SK-N-SH (cell line): ENCODE results near the gene AK4. TPM values are rescaled to one million over a fixed set of nuclear protein-coding genes. Genes with fewer than 3 reads are reported as not detected.

Experiments used
- CTCF ChIA-PET: fragments of 300-600, 350-600 bp; formaldehyde crosslinking; extraction: SDS; loops from one replicate; lab custom pipeline; 2021; lab: Yijun Ruan, JAX
- POLR2A ChIA-PET: fragments of 350-600 bp; sonication (Branson Sonifier 250); formaldehyde crosslinking; extraction: SDS; loops from one replicate; lab custom pipeline; 2020; ENCODE audit warnings: antibody characterized with exemption, inconsistent platforms; lab: Yijun Ruan, JAX
- DNase-seq: peaks from one replicate; pipeline ENCODE4 v3.0.0; 2012
- H2AFZ ChIP-seq: fragments of 200-600 bp; sonication (generic); 2 replicates; pipeline ENCODE4 v1.8.1; 2016; ENCODE audit warnings: antibody characterized with exemption, mild to moderate bottlenecking, low read depth
- H3F3A ChIP-seq: fragments of 200-600 bp; sonication (generic); replicated peaks from 2 replicates; pipeline ENCODE3; 2016; ENCODE audit warnings: antibody characterized with exemption, mild to moderate bottlenecking; ENCODE audit not compliant: insufficient read depth
- H3K27ac ChIP-seq, 2 experiments: fragments of 200-500 bp in 1 of 2; fragments of 200-600 bp in 1 of 2; sonication (Bioruptor generic) in 1 of 2; sonication (generic), shearing (Covaris generic) in 1 of 2; 2 replicates each; pipeline versions ENCODE4 v1.5.1 to v1.6.1; 2014 to 2016; ENCODE audit warnings: low read depth in 2 of 2, inconsistent platforms in 1 of 2, low read length in 1 of 2, mild to moderate bottlenecking in 1 of 2, mixed read lengths in 1 of 2
- H3K27me3 ChIP-seq: fragments of 200-600 bp; sonication (generic), shearing (Covaris generic); 2 replicates; pipeline ENCODE4 v1.6.1; 2016; ENCODE audit warnings: mixed run types; ENCODE audit not compliant: insufficient read depth
- H3K36me3 ChIP-seq, 2 experiments: fragments of 200-500 bp in 1 of 2; fragments of 200-600 bp in 1 of 2; sonication (Bioruptor generic) in 1 of 2; sonication (generic) in 1 of 2; replicated peaks in 1 of 2; 2 replicates each; pipeline versions ENCODE3 to v1.5.1; 2014 to 2016; ENCODE audit warnings: low read length in 1 of 2, mild to moderate bottlenecking in 1 of 2; ENCODE audit not compliant: insufficient read depth in 2 of 2, control insufficient read depth in 1 of 2
- H3K4me1 ChIP-seq, 2 experiments: fragments of 200-500 bp in 1 of 2; fragments of 200-600 bp in 1 of 2; sonication (Bioruptor generic) in 1 of 2; sonication (generic), shearing (Covaris generic) in 1 of 2; 2 replicates each; pipeline versions ENCODE4 v1.5.1 to v1.6.1; 2014 to 2016; ENCODE audit warnings: low read depth in 1 of 2, low read length in 1 of 2, mixed run types in 1 of 2; ENCODE audit not compliant: insufficient read depth in 2 of 2, control insufficient read depth in 1 of 2
- H3K4me2 ChIP-seq: fragments of 200-600 bp; sonication (generic), shearing (Covaris generic); 2 replicates; pipeline ENCODE4 v1.6.1; 2017; ENCODE audit warnings: mixed run types
- H3K4me3 ChIP-seq, 2 experiments: fragments of 200-500 bp in 1 of 2; fragments of 200-600 bp in 1 of 2; sonication (Bioruptor generic) in 1 of 2; sonication (generic), shearing (Covaris generic) in 1 of 2; 2 replicates each; pipeline versions ENCODE4 v1.5.1 to v1.8.1; 2014 to 2016; ENCODE audit warnings: low read depth in 2 of 2, inconsistent platforms in 1 of 2, low read length in 1 of 2, mild to moderate bottlenecking in 1 of 2, mixed read lengths in 1 of 2, moderate library complexity in 1 of 2
- H3K79me2 ChIP-seq: fragments of 200-600 bp; sonication (generic); 2 replicates; pipeline ENCODE4 v1.8.1; 2017; ENCODE audit warnings: mild to moderate bottlenecking; ENCODE audit not compliant: insufficient read depth
- H3K9ac ChIP-seq: fragments of 200-600 bp; sonication (generic); 2 replicates; pipeline ENCODE4 v1.6.1; 2017; ENCODE audit warnings: mixed run types
- H3K9me2 ChIP-seq: fragments of 200-600 bp; sonication (generic); 2 replicates; pipeline ENCODE4 v1.6.1; 2017; ENCODE audit warnings: mixed run types
- H3K9me3 ChIP-seq: fragments of 200-600 bp; sonication (generic); 2 replicates; pipeline ENCODE4 v1.6.1; 2017; ENCODE audit warnings: mixed run types, mild to moderate bottlenecking, moderate library complexity
- H4K20me1 ChIP-seq: fragments of 200-600 bp; sonication (generic); 2 replicates; pipeline ENCODE4 v1.6.1; 2017; ENCODE audit warnings: mild to moderate bottlenecking, mixed run types; ENCODE audit not compliant: insufficient read depth
- CHD2 ChIP-seq: fragments of 150-350 bp; IDR thresholded peaks from 2 replicates; pipeline ENCODE4 v1.6.1; 2018; ENCODE audit warnings: low read length; ENCODE audit not compliant: partially characterized antibody
- EZH2phosphoT487 ChIP-seq: fragments of 200-600 bp; sonication (generic); IDR thresholded peaks from 2 replicates; pipeline ENCODE4 v1.6.1; 2017; ENCODE audit warnings: low read depth, mixed run types, mild to moderate bottlenecking, antibody characterized with exemption, moderate library complexity, borderline replicate concordance
- FOSL2 ChIP-seq: IDR thresholded peaks from 2 replicates; pipeline ENCODE4 v1.4.0; 2012; ENCODE audit warnings: low read depth, mild to moderate bottlenecking, moderate library complexity, borderline replicate concordance
- JUND ChIP-seq: IDR thresholded peaks from 2 replicates; pipeline ENCODE4 v1.4.0; 2012
- MAX ChIP-seq: IDR thresholded peaks from 2 replicates; pipeline ENCODE4 v1.4.0; 2012; ENCODE audit warnings: low read depth
- MEF2A ChIP-seq: IDR thresholded peaks from 2 replicates; pipeline ENCODE4 v1.4.0; 2012; ENCODE audit warnings: low read depth, borderline replicate concordance
- NFIC ChIP-seq: IDR thresholded peaks from 2 replicates; pipeline ENCODE4 v1.4.0; 2012; ENCODE audit warnings: borderline replicate concordance
- NRF1 ChIP-seq: IDR thresholded peaks from 2 replicates; pipeline ENCODE4 v1.6.1; 2012; ENCODE audit warnings: low read depth, mild to moderate bottlenecking, low read length
- PBX3 ChIP-seq: IDR thresholded peaks from 2 replicates; pipeline ENCODE4; 2012
- RAD21 ChIP-seq: IDR thresholded peaks from 2 replicates; pipeline ENCODE4 v1.6.1; 2012; ENCODE audit warnings: mild to moderate bottlenecking, low read length
- RCOR1 ChIP-seq: fragments of 150-350 bp; IDR thresholded peaks from 2 replicates; pipeline ENCODE4 v1.6.1; 2017; ENCODE audit warnings: antibody characterized with exemption, low read length
- RFX5 ChIP-seq: IDR thresholded peaks from 2 replicates; pipeline ENCODE4 v1.6.1; 2012; ENCODE audit warnings: mild to moderate bottlenecking, improper control_type of control experiment, low read length
- RXRA ChIP-seq: IDR thresholded peaks from 2 replicates; pipeline ENCODE4 v1.4.0; 2012; ENCODE audit warnings: low read depth, mild to moderate bottlenecking, borderline replicate concordance
- SIN3A ChIP-seq: IDR thresholded peaks from 2 replicates; pipeline ENCODE4 v1.6.1; 2012; ENCODE audit warnings: low read depth, mild to moderate bottlenecking, low read length, moderate library complexity, borderline replicate concordance
- SMC3 ChIP-seq: IDR thresholded peaks from 2 replicates; pipeline ENCODE4 v1.6.1; 2012; ENCODE audit warnings: low read depth, low read length, improper control_type of control experiment
- TAF1 ChIP-seq: IDR thresholded peaks from 2 replicates; pipeline ENCODE4 v1.6.1; 2012; ENCODE audit warnings: low read depth, mild to moderate bottlenecking, low read length, moderate library complexity, borderline replicate concordance
- TCF12 ChIP-seq: IDR thresholded peaks from 2 replicates; pipeline ENCODE4 v1.4.0; 2012
- WGBS: methylation state at CpG from one replicate; pipeline ENCODE4 v1.1.6; 2017; ENCODE audit warnings: low lambda C conversion rate; 5-methylcytosine and 5-hydroxymethylcytosine counted together
- polyA plus RNA-seq, 3 experiments: library from polyadenylated mRNA; depleted of rRNA; stranded (reverse); fragments of >200 nt; gene quantifications; 2 replicates each; pipeline ENCODE4 v1.2.3, GENCODE V29; 2012
- TF ChIP-seq, protein P1 (sequence below): fragments of 150-350 bp; IDR thresholded peaks from 2 replicates; pipeline ENCODE4 v1.6.1; 2016; ENCODE audit warnings: mild to moderate bottlenecking, low read depth, low read length
- TF ChIP-seq, protein P2 (sequence below): fragments of 150-350 bp; IDR thresholded peaks from 2 replicates; pipeline ENCODE4 v1.6.1; 2017; ENCODE audit warnings: antibody characterized with exemption, low read length, low read depth, borderline replicate concordance
- TF ChIP-seq, protein P3 (sequence below): IDR thresholded peaks from 2 replicates; pipeline ENCODE4 v1.4.0; 2012; ENCODE audit warnings: low read depth, borderline replicate concordance
- TF ChIP-seq, protein P4 (sequence below): fragments of 200-600 bp; sonication (generic); IDR thresholded peaks from 2 replicates; pipeline ENCODE4 v1.6.1; 2017; ENCODE audit warnings: antibody characterized with exemption, mild to moderate bottlenecking, moderate library complexity

The AK4 gene
- polyA plus RNA-seq, 1 of the 3 experiments (the other 2 are of a cell fraction) = 6.4 TPM

DNA sequence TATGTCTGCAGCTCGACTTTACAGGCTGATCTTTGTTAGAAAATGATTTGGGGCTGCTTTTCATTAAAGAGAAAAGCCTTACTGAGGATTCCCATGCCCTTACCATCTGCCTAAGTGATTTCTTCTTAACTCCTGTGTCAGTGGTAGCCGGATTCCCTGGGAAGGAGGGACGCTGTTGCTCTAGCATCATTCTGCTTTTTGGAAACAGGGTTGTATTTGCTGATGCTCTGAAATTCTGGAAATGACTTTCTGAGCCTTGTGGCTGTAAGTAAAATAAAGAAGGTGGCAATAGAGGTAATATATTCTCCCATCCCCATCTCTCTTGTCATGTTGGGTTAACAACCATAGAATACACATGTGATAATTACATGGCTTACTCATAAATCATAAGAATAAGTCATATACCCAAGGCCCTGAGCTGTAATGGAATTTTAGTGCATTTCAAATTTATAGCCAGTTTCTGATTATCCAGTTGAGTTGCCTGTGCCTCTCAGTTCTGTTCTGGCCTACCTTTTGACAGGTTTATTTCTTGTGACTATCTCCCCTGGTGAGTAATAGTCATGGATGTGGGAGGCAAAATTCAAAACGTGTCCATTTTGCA, 74.4 kb downstream of the AK4 start:
- TF ChIP-seq SIN3A (no peak), RAD21 (no peak), PBX3 (no peak), CHD2 (no peak), TCF12 (no peak), SMC3 (no peak), RFX5 (no peak), MEF2A (no peak), TAF1 (no peak), NRF1 (no peak), JUND (no peak), NFIC (no peak), RXRA (no peak)
- TF ChIP-seq, protein P1, sequence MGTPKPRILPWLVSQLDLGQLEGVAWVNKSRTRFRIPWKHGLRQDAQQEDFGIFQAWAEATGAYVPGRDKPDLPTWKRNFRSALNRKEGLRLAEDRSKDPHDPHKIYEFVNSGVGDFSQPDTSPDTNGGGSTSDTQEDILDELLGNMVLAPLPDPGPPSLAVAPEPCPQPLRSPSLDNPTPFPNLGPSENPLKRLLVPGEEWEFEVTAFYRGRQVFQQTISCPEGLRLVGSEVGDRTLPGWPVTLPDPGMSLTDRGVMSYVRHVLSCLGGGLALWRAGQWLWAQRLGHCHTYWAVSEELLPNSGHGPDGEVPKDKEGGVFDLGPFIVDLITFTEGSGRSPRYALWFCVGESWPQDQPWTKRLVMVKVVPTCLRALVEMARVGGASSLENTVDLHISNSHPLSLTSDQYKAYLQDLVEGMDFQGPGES = no peak
- TF ChIP-seq, protein P2, sequence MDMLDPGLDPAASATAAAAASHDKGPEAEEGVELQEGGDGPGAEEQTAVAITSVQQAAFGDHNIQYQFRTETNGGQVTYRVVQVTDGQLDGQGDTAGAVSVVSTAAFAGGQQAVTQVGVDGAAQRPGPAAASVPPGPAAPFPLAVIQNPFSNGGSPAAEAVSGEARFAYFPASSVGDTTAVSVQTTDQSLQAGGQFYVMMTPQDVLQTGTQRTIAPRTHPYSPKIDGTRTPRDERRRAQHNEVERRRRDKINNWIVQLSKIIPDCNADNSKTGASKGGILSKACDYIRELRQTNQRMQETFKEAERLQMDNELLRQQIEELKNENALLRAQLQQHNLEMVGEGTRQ = no peak
- no peaks in the 10 kb centered on the region for H4K20me1 ChIP-seq
- ChIA-PET POLR2A (no interaction called here), CTCF (interaction anchor here (3.2 kb wide), 1 partner anchor 13 kb away, joined by 16 read pairs; no protein-coding TSS in a partner anchor)
- H3K36me3 ChIP-seq = peaks cover 0 to 7% of the 10 kb centered on the region in 2 experiments
- H3K27ac ChIP-seq = no peak overlapping the region
- no peaks in the 10 kb centered on the region for H3K9me3 ChIP-seq
- no peak for DNase-seq
- H3F3A ChIP-seq = no peaks in the 10 kb centered on the region
- H3K4me1 ChIP-seq = no peaks in the 10 kb centered on the region
- 78% methylated on average over 4 of the region's 4 CpGs for WGBS
- H3K9ac ChIP-seq = no peak overlapping the region
- H3K27me3 ChIP-seq = no peaks in the 10 kb centered on the region
- H3K9me2 ChIP-seq = no peaks in the 10 kb centered on the region
- no peak overlapping the region for H3K4me3 ChIP-seq
- no peak overlapping the region for H3K4me2 ChIP-seq
- no peaks in the 10 kb centered on the region for H3K79me2 ChIP-seq
- no peak overlapping the region for H2AFZ ChIP-seq

GRCh38 chr1:65224681-65225091, 76.7 kb downstream of the AK4 start:
- H3K27me3 ChIP-seq = no peaks in the 10 kb centered on the region
- DNase-seq = no peak
- no peak overlapping the region for H3K4me2 ChIP-seq
- H3K27ac ChIP-seq = no peak overlapping the region
- H3K4me3 ChIP-seq = no peak overlapping the region
- no peak overlapping the region for H3K9ac ChIP-seq
- CTCF ChIA-PET = interaction anchor here (1.1 to 3.2 kb wide), 5 partner anchors 10 to 463 kb away, joined by 4 to 16 read pairs (median 5); no protein-coding TSS in a partner anchor
- no peaks in the 10 kb centered on the region for H3K9me2 ChIP-seq
- no peak overlapping the region for H2AFZ ChIP-seq
- POLR2A ChIA-PET = no interaction called here
- H3K9me3 ChIP-seq = no peaks in the 10 kb centered on the region
- H4K20me1 ChIP-seq = no peaks in the 10 kb centered on the region
- 87% methylated on average over 6 of the region's 6 CpGs for WGBS
- peaks cover 0 to 2% of the 10 kb centered on the region in 2 experiments for H3K36me3 ChIP-seq
- no peaks in the 10 kb centered on the region for H3F3A ChIP-seq
- no peaks in the 10 kb centered on the region for H3K79me2 ChIP-seq
- H3K4me1 ChIP-seq = no peaks in the 10 kb centered on the region
- TF ChIP-seq MEF2A (no peak), FOSL2 (no peak), EZH2phosphoT487 (no peak), PBX3 (no peak), NRF1 (no peak), MAX (no peak), RCOR1 (no peak)
- TF ChIP-seq, protein P3, sequence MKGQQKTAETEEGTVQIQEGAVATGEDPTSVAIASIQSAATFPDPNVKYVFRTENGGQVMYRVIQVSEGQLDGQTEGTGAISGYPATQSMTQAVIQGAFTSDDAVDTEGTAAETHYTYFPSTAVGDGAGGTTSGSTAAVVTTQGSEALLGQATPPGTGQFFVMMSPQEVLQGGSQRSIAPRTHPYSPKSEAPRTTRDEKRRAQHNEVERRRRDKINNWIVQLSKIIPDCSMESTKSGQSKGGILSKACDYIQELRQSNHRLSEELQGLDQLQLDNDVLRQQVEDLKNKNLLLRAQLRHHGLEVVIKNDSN = no peak
- TF ChIP-seq, protein P4, sequence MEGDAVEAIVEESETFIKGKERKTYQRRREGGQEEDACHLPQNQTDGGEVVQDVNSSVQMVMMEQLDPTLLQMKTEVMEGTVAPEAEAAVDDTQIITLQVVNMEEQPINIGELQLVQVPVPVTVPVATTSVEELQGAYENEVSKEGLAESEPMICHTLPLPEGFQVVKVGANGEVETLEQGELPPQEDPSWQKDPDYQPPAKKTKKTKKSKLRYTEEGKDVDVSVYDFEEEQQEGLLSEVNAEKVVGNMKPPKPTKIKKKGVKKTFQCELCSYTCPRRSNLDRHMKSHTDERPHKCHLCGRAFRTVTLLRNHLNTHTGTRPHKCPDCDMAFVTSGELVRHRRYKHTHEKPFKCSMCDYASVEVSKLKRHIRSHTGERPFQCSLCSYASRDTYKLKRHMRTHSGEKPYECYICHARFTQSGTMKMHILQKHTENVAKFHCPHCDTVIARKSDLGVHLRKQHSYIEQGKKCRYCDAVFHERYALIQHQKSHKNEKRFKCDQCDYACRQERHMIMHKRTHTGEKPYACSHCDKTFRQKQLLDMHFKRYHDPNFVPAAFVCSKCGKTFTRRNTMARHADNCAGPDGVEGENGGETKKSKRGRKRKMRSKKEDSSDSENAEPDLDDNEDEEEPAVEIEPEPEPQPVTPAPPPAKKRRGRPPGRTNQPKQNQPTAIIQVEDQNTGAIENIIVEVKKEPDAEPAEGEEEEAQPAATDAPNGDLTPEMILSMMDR = no peak
